Duodenal mucosa (tissue), 2 donors: ENCODE results near the gene FAM120C.

Experiments
- H3K27ac ChIP-seq: one replicate; pipeline ENCODE4 v1.7.0; 2013; ENCODE audit warnings: low read depth, low read length
- H3K27me3 ChIP-seq, 2 donors: one replicate each; pipeline ENCODE4 v1.7.0; 2013; ENCODE audit warnings: low read length in 2 of 2, control low read depth in 1 of 2; ENCODE audit not compliant: insufficient read depth in 2 of 2, control insufficient read depth in 1 of 2
- H3K36me3 ChIP-seq, 2 donors: one replicate each; pipeline ENCODE4 v1.7.0; 2013; ENCODE audit warnings: low read length in 2 of 2, control low read depth in 1 of 2; ENCODE audit not compliant: insufficient read depth in 2 of 2, control insufficient read depth in 1 of 2
- H3K4me1 ChIP-seq, 2 donors: one replicate each; pipeline ENCODE4 v1.7.0; 2013; ENCODE audit warnings: low read length in 2 of 2, control low read depth in 1 of 2; ENCODE audit not compliant: insufficient read depth in 2 of 2, control insufficient read depth in 1 of 2
- H3K4me3 ChIP-seq, 2 donors: one replicate each; pipeline ENCODE4 v1.7.0; 2013; ENCODE audit warnings: low read length in 2 of 2, low read depth in 1 of 2
- H3K9ac ChIP-seq, 2 donors: one replicate each; pipeline ENCODE4 v1.7.0; 2013; ENCODE audit warnings: low read length in 2 of 2, low read depth in 1 of 2
- H3K9me3 ChIP-seq, 2 donors: one replicate each; pipeline ENCODE4 v1.7.0; 2013; ENCODE audit warnings: low read length in 2 of 2, control low read depth in 1 of 2; ENCODE audit not compliant: control insufficient read depth in 1 of 2

The FAM120C gene

GRCh38 chrX:54166915-54167314 lies 16.1 kb downstream of the FAM120C start:
- Histone ChIP-seq H3K27ac (no peak overlapping the region), H3K9me3 (no peaks in the 10 kb centered on the region), H3K4me3 (no peak overlapping the region), H3K9ac (no peak overlapping the region), H3K36me3 (no peaks in the 10 kb centered on the region), H3K27me3 (no peaks in the 10 kb centered on the region), H3K4me1 (no peaks in the 10 kb centered on the region)

GRCh38 chrX:54157561-54157960 lies 25.5 kb downstream of the FAM120C start:
- no peak overlapping the region for H3K4me3 ChIP-seq
- H3K27ac ChIP-seq: no peak overlapping the region
- no peak overlapping the region for H3K9ac ChIP-seq
- no peaks in the 10 kb centered on the region for H3K9me3 ChIP-seq
- H3K27me3 ChIP-seq: no peaks in the 10 kb centered on the region
- no peaks in the 10 kb centered on the region for H3K4me1 ChIP-seq
- no peaks in the 10 kb centered on the region for H3K36me3 ChIP-seq

GRCh38 chrX:54134269-54134668 lies 48.8 kb downstream of the FAM120C start:
- no peaks in the 10 kb centered on the region for H3K9me3 ChIP-seq
- H3K4me1 ChIP-seq: no peaks in the 10 kb centered on the region
- peaks cover 0 to 3% of the 10 kb centered on the region in 2 donors for H3K36me3 ChIP-seq
- H3K9ac ChIP-seq: no peak overlapping the region
- no peaks in the 10 kb centered on the region for H3K27me3 ChIP-seq
- H3K27ac ChIP-seq: no peak overlapping the region
- no peak overlapping the region for H3K4me3 ChIP-seq

- Histone ChIP-seq H3K27me3 (no peaks in the 10 kb centered on the region), H3K4me1 (no peaks in the 10 kb centered on the region), H3K4me3 (no peak overlapping the region), H3K27ac (no peak overlapping the region), H3K9ac (no peak overlapping the region), H3K9me3 (no peaks in the 10 kb centered on the region), H3K36me3 (no peaks in the 10 kb centered on the region)
Observed at GRCh38 chrX:54116391-54116790, 66.7 kb downstream of the FAM120C start.

GRCh38 chrX:54093571-54093970 lies 89.5 kb downstream of the FAM120C start:
- Histone ChIP-seq H3K27me3 (no peaks in the 10 kb centered on the region), H3K9ac (no peak overlapping the region), H3K4me3 (no peak overlapping the region), H3K36me3 (no peaks in the 10 kb centered on the region), H3K4me1 (no peaks in the 10 kb centered on the region), H3K9me3 (no peaks in the 10 kb centered on the region), H3K27ac (no peak overlapping the region)

- no peak overlapping the region for H3K27ac ChIP-seq
- H3K36me3 ChIP-seq: no peaks in the 10 kb centered on the region
- no peaks in the 10 kb centered on the region for H3K27me3 ChIP-seq
Observed at GRCh38 chrX:54093159-54093558, 89.9 kb downstream of the FAM120C start.

GRCh38 chrX:54090880-54091279 lies 92.2 kb downstream of the FAM120C start:
- Histone ChIP-seq H3K27ac (no peak overlapping the region), H3K9ac (no peak overlapping the region), H3K36me3 (no peaks in the 10 kb centered on the region), H3K9me3 (no peaks in the 10 kb centered on the region), H3K4me3 (no peak overlapping the region), H3K27me3 (no peaks in the 10 kb centered on the region), H3K4me1 (no peaks in the 10 kb centered on the region)

More at GRCh38 chrX:54093159-54093558, 89.9 kb downstream of the FAM120C start:
- no peak overlapping the region for H3K4me3 ChIP-seq
- H3K9ac ChIP-seq: no peak overlapping the region
- no peaks in the 10 kb centered on the region for H3K4me1 ChIP-seq
- no peaks in the 10 kb centered on the region for H3K9me3 ChIP-seq

- Histone ChIP-seq H3K27me3 (no peaks in the 10 kb centered on the region), H3K4me3 (no peak overlapping the region), H3K9ac (no peak overlapping the region), H3K4me1 (no peaks in the 10 kb centered on the region), H3K9me3 (no peaks in the 10 kb centered on the region), H3K27ac (no peak overlapping the region), H3K36me3 (no peaks in the 10 kb centered on the region)
Observed at GRCh38 chrX:54089191-54089590, 93.9 kb downstream of the FAM120C start.

GRCh38 chrX:54087661-54088060 lies 95.4 kb downstream of the FAM120C start:
- Histone ChIP-seq H3K27ac (no peak overlapping the region), H3K27me3 (no peaks in the 10 kb centered on the region), H3K36me3 (no peaks in the 10 kb centered on the region), H3K9ac (no peak overlapping the region), H3K9me3 (no peaks in the 10 kb centered on the region), H3K4me3 (no peak overlapping the region), H3K4me1 (no peaks in the 10 kb centered on the region)

GRCh38 chrX:54085666-54086065 lies 97.4 kb downstream of the FAM120C start:
- no peak overlapping the region for H3K4me3 ChIP-seq
- H3K4me1 ChIP-seq: no peaks in the 10 kb centered on the region
- H3K9me3 ChIP-seq: no peaks in the 10 kb centered on the region
- no peaks in the 10 kb centered on the region for H3K36me3 ChIP-seq
- H3K27ac ChIP-seq: no peak overlapping the region
- no peak overlapping the region for H3K9ac ChIP-seq
- no peaks in the 10 kb centered on the region for H3K27me3 ChIP-seq

GRCh38 chrX:54076903-54077302 lies 106.2 kb downstream of the FAM120C start:
- Histone ChIP-seq H3K9me3 (no peaks in the 10 kb centered on the region), H3K27ac (no peak overlapping the region), H3K36me3 (no peaks in the 10 kb centered on the region), H3K27me3 (no peaks in the 10 kb centered on the region), H3K4me1 (no peaks in the 10 kb centered on the region), H3K9ac (no peak overlapping the region), H3K4me3 (no peak overlapping the region)
